ENCODE results near the gene PSMD8.

- no peak for TF ChIP-seq POLR2A (IDR thresholded peaks at IDR 0.05)
- no peak for TF ChIP-seq CTCF (IDR thresholded peaks at IDR 0.05)
- TF ChIP-seq EP300 (IDR thresholded peaks at IDR 0.05), result no peak
These were observed 43.5 kb downstream of the PSMD8 start for GRCh38 chr19:38417544-38418506.
